ENCODE measurements around the gene MATN1.

- TF ChIP-seq CTCF (IDR thresholded peaks at IDR 0.05; ENCODE audit: low read depth, low read length, poor library complexity, severe bottlenecking) (no peak), EZH2phosphoT487 (IDR thresholded peaks at IDR 0.05; ENCODE audit: borderline replicate concordance, low read length) (no peak)
Observed at GRCh38 chr1:30770150-30770549, 46.8 kb upstream of the MATN1 start.
